CMK (cell line): ENCODE data around the gene UFL1.

Experiments used
- DNase-seq: peaks from one replicate; pipeline ENCODE4 v3.0.0-alpha.2; 2010; ENCODE audit warnings: low read depth

UFL1 gene

GRCh38 chr6:96575359-96575758 is 53.8 kb downstream of the UFL1 start:
- DNase-seq, result no peak

GRCh38 chr6:96576221-96576620 is 54.6 kb downstream of the UFL1 start:
- DNase-seq, result no peak

GRCh38 chr6:96582021-96582420 is 60.4 kb downstream of the UFL1 start:
- no peak for DNase-seq

GRCh38 chr6:96582436-96582835 is 60.8 kb downstream of the UFL1 start:
- no peak for DNase-seq

- DNase-seq, result no peak
Observed at GRCh38 chr6:96604420-96604819, 82.8 kb downstream of the UFL1 start.
